GM23248 (cell line): ENCODE data around the gene ADGRF1. TPM values are rescaled to one million over a fixed set of nuclear protein-coding genes. Genes with fewer than 3 reads are reported as not detected.

Experiments used
- DNase-seq: peaks from one replicate; pipeline ENCODE4 v3.0.0-alpha.2; 2015
- H2AFZ ChIP-seq: fragments of 200-600 bp; sonication (generic); 2 replicates; pipeline ENCODE4 v1.6.1; 2016; ENCODE audit warnings: antibody characterized with exemption
- H3F3A ChIP-seq: fragments of 200-600 bp; sonication (generic); 2 replicates; pipeline ENCODE4 v1.6.1; 2016; ENCODE audit warnings: mild to moderate bottlenecking, antibody characterized with exemption, mixed run types; ENCODE audit not compliant: insufficient read depth
- H3K27ac ChIP-seq: fragments of 200-600 bp; sonication (generic); 2 replicates; pipeline ENCODE4 v1.5.1; 2016; ENCODE audit warnings: mild to moderate bottlenecking
- H3K27me3 ChIP-seq: fragments of 200-600 bp; sonication (generic); replicated peaks from 2 replicates; pipeline ENCODE4 v1.6.1; 2016; ENCODE audit warnings: mild to moderate bottlenecking; ENCODE audit not compliant: insufficient read depth
- H3K36me3 ChIP-seq: fragments of 200-600 bp; sonication (generic); 2 replicates; pipeline ENCODE4 v1.6.1; 2016; ENCODE audit warnings: low read depth, mild to moderate bottlenecking
- H3K4me1 ChIP-seq: fragments of 200-600 bp; sonication (generic); 2 replicates; pipeline ENCODE4 v1.6.1; 2016; ENCODE audit warnings: mild to moderate bottlenecking; ENCODE audit not compliant: insufficient read depth
- H3K4me2 ChIP-seq: fragments of 200-600 bp; sonication (generic); one replicate; pipeline ENCODE4 v1.6.1; 2016; ENCODE audit warnings: mild to moderate bottlenecking; ENCODE audit not compliant: unreplicated experiment
- H3K4me3 ChIP-seq: fragments of 200-600 bp; sonication (generic); 2 replicates; pipeline ENCODE4 v1.5.1; 2016; ENCODE audit warnings: mild to moderate bottlenecking
- H3K79me2 ChIP-seq: fragments of 200-600 bp; sonication (generic); 2 replicates; pipeline ENCODE4 v1.6.1; 2016; ENCODE audit warnings: mild to moderate bottlenecking; ENCODE audit not compliant: insufficient read depth
- H3K9ac ChIP-seq: fragments of 200-600 bp; sonication (generic); 2 replicates; pipeline ENCODE4 v1.6.1; 2016; ENCODE audit warnings: mild to moderate bottlenecking
- H3K9me2 ChIP-seq: fragments of 200-600 bp; sonication (generic); 2 replicates; pipeline ENCODE4 v1.6.1; 2016; ENCODE audit warnings: mixed run types, mild to moderate bottlenecking, moderate library complexity; ENCODE audit not compliant: insufficient read depth
- H3K9me3 ChIP-seq: fragments of 200-600 bp; sonication (generic); one replicate; pipeline ENCODE4 v1.6.1; 2017; ENCODE audit warnings: low read depth
- H4K20me1 ChIP-seq: fragments of 200-600 bp; sonication (generic); 2 replicates; pipeline ENCODE4 v1.6.0; 2016; ENCODE audit not compliant: insufficient read depth
- EZH2 ChIP-seq: fragments of 200-600 bp; sonication (generic); IDR thresholded peaks from 2 replicates; pipeline ENCODE4 v1.6.1; 2018; ENCODE audit warnings: antibody characterized with exemption, mild to moderate bottlenecking; ENCODE audit not compliant: insufficient read depth, poor library complexity, severe bottlenecking
- EZH2phosphoT487 ChIP-seq: fragments of 200-600 bp; sonication (generic); IDR thresholded peaks from 2 replicates; pipeline ENCODE4 v1.6.1; 2018; ENCODE audit warnings: antibody characterized with exemption, moderate library complexity, mild to moderate bottlenecking, low read depth; ENCODE audit not compliant: insufficient read depth
- WGBS, 2 experiments: methylation state at CpG; one replicate each; pipeline ENCODE4 v1.1.6; 2015 to 2017; ENCODE audit warnings: low lambda C conversion rate in 2 of 2, low coverage in 1 of 2; ENCODE audit errors: missing lambda C conversion rate in 2 of 2; 5-methylcytosine and 5-hydroxymethylcytosine counted together
- in situ Hi-C: fragments of 300-500 bp; cut with MboI; formaldehyde crosslinking; loops from 2 replicates; pipeline ENCODE4 v1.15.0; 2020
- polyA plus RNA-seq: library from polyadenylated mRNA; unstranded; fragments of >200 nt; fragmentation: Nextera tagmentation; extraction: Ambion mirVana; gene quantifications from 2 replicates; pipeline ENCODE4 v1.2.1, GENCODE V29; 2016
- total RNA-seq: library from RNA; depleted of rRNA; stranded (reverse); fragments of >200 nt; shearing (Covaris generic); gene quantifications from 2 replicates; pipeline ENCODE4 v1.2.3, GENCODE V29; 2014

Gene ADGRF1
- total and polyA plus RNA-seq, 2 experiments from 2014 or later, result not detected

DNA sequence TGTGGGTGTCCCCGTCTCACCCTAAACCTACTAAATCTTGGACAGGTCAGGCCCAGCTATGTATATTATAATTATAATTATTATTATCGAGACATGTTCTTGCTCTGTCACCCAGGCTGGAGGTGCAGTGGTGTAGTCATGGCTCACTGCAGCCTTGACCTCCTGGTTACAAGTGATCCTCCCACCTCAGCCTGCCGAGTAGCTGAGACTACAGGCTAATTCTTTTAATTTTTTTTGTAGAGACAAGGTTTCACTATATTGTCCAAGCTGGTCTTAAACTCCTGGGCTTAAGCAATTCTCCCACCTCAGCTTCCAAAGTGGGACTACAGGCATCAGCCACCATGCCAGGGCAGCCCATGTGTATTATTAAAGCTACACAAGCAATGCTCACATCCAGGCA is 10.5 kb downstream of the ADGRF1 start:
- H3K4me3 ChIP-seq, result no peak overlapping the region
- H3K79me2 ChIP-seq, result no peaks in the 10 kb centered on the region
- no peaks in the 10 kb centered on the region for H4K20me1 ChIP-seq
- TF ChIP-seq EZH2phosphoT487, result no peak
- TF ChIP-seq EZH2, result no peak
- H3K9me3 ChIP-seq, result no peaks in the 10 kb centered on the region
- H3K4me2 ChIP-seq, result no peak overlapping the region
- no peak overlapping the region for H3K9ac ChIP-seq
- H3K27me3 ChIP-seq, result peaks cover 12% of the 10 kb centered on the region; the same call in 1 of the 2 replicates
- in situ Hi-C loops, result no loop called here
- DNase-seq, result no peak
- H3F3A ChIP-seq, result no peaks in the 10 kb centered on the region
- H2AFZ ChIP-seq, result no peak overlapping the region
- H3K27ac ChIP-seq, result no peak overlapping the region
- H3K9me2 ChIP-seq, result no peaks in the 10 kb centered on the region
- H3K36me3 ChIP-seq, result no peaks in the 10 kb centered on the region
- 40 to 49% methylated on average over 3 of the region's 3 CpGs for WGBS, 2 experiments
- H3K4me1 ChIP-seq, result no peaks in the 10 kb centered on the region

DNA sequence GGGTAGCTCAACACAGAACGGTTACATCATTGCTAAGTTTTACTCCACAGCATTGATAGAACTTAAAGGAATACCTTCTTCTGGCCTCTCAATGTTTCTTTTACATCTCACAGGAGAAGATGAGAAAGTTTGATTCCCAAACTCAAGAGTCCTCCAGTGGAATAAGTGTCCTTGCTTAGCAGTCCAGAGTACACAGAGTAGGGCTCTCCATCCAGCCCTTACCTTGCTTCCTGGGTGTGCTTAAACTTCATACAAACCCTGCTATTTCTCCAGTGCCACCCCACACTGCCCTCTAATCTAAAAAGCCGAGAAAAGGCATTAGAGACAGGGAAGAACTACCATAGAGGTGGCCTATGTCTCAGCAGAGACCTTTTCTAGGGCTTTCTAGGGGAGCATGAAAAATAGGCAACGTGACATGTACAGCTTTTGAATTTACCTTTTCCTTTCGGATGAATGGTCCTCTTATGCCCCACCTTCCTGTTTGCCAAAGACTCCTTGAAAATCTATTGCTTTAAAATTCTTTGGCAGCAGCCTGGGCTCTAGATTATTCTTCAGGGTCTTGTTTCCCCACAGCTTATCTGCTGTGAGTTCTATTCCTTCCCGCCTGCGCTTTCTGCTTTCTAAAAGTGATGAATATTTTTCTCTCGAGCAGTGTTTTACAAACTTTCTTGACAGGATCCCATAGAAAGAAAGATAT is 12.1 kb downstream of the ADGRF1 start:
- no peak overlapping the region for H3K4me3 ChIP-seq
- no peaks in the 10 kb centered on the region for H3K36me3 ChIP-seq
- H3K9me2 ChIP-seq, result no peaks in the 10 kb centered on the region
- 57 to 61% methylated on average over 7 of the region's 7 CpGs for WGBS, 2 experiments
- H4K20me1 ChIP-seq, result no peaks in the 10 kb centered on the region
- no peaks in the 10 kb centered on the region for H3K9me3 ChIP-seq
- no peak for DNase-seq
- no peaks in the 10 kb centered on the region for H3F3A ChIP-seq
- no peak for TF ChIP-seq EZH2phosphoT487
- TF ChIP-seq EZH2, result no peak
- H3K79me2 ChIP-seq, result no peaks in the 10 kb centered on the region
- in situ Hi-C loops, result no loop called here
- H3K4me2 ChIP-seq, result no peak overlapping the region
- no peak overlapping the region for H2AFZ ChIP-seq
- peaks cover 12% of the 10 kb centered on the region; the same call in 1 of the 2 replicates for H3K27me3 ChIP-seq
- H3K4me1 ChIP-seq, result no peaks in the 10 kb centered on the region
- H3K27ac ChIP-seq, result no peak overlapping the region
- no peak overlapping the region for H3K9ac ChIP-seq

DNA sequence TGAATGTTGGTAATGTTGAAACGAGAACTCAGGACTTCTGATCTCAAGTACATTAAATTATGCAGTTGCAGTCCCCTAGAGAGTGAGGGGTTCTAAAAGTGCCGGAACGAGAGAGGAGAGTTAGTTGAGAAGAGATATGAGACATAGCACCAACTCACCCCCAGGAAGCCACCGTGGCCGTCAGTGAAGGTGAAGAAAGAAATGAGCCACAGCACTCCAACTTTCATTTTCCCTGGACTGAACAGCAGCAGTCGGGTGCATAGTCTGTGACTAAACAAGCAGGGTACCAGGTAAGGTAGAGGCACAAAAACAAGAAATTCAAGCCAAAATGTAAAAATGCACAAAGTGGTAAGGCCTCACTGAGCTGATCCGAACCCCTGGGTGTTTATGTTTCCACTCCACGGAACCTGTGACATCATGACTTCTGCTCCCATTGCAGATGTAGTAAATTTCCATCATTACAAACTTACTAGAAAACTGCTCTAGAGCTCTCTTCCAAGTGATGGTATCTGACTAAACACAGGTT is 13.2 kb downstream of the ADGRF1 start:
- no peaks in the 10 kb centered on the region for H3K36me3 ChIP-seq
- DNase-seq, result no peak
- TF ChIP-seq EZH2phosphoT487, result no peak
- TF ChIP-seq EZH2, result no peak
- H3K4me2 ChIP-seq, result no peak overlapping the region
- H4K20me1 ChIP-seq, result no peaks in the 10 kb centered on the region
- H3K9ac ChIP-seq, result no peak overlapping the region
- no peak overlapping the region for H2AFZ ChIP-seq
- H3K9me3 ChIP-seq, result no peaks in the 10 kb centered on the region
- WGBS, 2 experiments, result 44 to 47% methylated on average over 8 of the region's 8 CpGs
- H3K79me2 ChIP-seq, result no peaks in the 10 kb centered on the region
- no peak overlapping the region for H3K4me3 ChIP-seq
- no peaks in the 10 kb centered on the region for H3F3A ChIP-seq
- peaks cover 3% of the 10 kb centered on the region; the same call in 1 of the 2 replicates for H3K27me3 ChIP-seq
- no peak overlapping the region for H3K27ac ChIP-seq
- no peaks in the 10 kb centered on the region for H3K9me2 ChIP-seq
- no peaks in the 10 kb centered on the region for H3K4me1 ChIP-seq
- in situ Hi-C loops, result no loop called here

- Histone ChIP-seq H3K4me2 (no peak overlapping the region), H3K27me3 (no peaks in the 10 kb centered on the region), H3K9me2 (no peaks in the 10 kb centered on the region), H3K36me3 (no peaks in the 10 kb centered on the region), H4K20me1 (no peaks in the 10 kb centered on the region), H3K79me2 (no peaks in the 10 kb centered on the region), H3K4me3 (no peak overlapping the region), H3K4me1 (no peaks in the 10 kb centered on the region), H3K9ac (no peak overlapping the region), H3K27ac (no peak overlapping the region), H2AFZ (no peak overlapping the region), H3K9me3 (no peaks in the 10 kb centered on the region), H3F3A (no peaks in the 10 kb centered on the region)
- 4 to 12% methylated on average over 3 of the region's 3 CpGs for WGBS, 2 experiments
- TF ChIP-seq EZH2phosphoT487 (no peak), EZH2 (no peak)
- DNase-seq, result no peak
- in situ Hi-C loops, result no loop called here
Observed at GRCh38 chr6:47027315-47027714, 14.8 kb downstream of the ADGRF1 start.
